ENCODE measurements around the gene SFTPA1.
"Not testable (repeated sequence)": the region's sequence is repeated elsewhere in the genome, so short reads cannot be mapped to it uniquely, and the experiment has no call there.

The SFTPA1 gene

DNA sequence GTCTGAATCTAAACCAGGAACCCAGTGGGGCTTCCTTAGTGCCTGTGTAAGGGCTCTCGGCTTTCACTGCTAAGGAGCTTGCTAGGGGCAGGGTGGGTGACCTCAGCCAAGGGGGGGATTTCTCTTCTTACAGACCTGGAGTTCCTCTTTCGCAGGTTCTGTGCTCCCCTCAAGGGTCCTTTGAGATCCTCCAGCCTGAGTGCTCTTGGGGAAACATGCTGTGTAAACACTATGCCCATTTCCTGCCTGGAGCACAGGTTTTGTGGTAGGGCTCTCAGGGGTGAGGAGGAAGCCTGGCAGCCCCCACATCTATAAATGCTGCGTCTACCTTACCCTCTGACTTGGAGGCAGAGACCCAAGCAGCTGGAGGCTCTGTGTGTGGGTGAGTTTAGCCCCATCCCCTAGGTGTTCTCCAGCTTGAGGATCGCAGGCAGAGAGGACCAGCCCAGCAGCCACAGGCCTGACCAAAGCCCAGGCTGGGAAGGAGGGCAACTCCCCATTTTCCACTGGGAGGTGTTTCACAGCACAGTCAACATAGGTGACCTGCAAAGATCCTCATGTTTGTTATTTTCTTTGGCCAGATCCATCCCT, at the start of gene SFTPA1:
SFTPA1 (plus strand) TSS at position 339 of the 591 bp plus-strand sequence. CDS start 887 bp downstream, outside the sequence.
- no peak for DNase-seq

- no peak for DNase-seq
These were observed 49.5 kb upstream of the SFTPA1 start for GRCh38 chr10:79561257-79561656.

DNA sequence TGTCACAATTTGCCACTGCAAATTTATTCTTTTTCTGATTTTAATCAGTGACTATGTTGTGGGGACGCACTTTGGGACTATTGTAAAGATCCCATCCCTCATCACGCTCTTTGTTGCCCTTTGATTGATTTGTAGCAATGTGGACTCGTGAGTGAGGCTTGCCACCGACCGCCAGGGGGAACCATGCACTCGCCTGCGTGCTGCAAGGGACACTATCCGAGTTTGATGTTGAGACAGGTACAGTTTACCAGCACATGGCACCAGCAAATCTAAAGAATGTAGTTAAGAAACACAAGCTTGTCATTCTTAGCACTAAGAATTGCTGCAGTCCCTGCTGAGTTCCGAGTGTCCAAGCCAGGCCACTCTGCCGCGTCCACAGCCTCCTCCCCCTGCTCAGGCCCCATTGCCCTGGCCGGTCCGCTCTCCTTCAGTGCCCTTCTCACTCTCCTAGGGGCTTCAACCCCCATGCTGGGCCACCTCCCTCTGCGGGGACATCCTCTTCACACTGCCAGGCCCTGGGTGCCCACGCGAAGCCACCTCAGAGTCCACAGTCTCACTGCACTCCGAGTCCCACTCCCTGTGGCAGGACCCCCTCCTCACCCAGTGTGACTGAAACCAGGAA, 48.5 kb upstream of the SFTPA1 start:
- no peak for DNase-seq

- no peak for DNase-seq
These were observed 47.3 kb upstream of the SFTPA1 start for GRCh38 chr10:79563426-79563825.

GRCh38 chr10:79570624-79571023, 40.1 kb upstream of the SFTPA1 start:
- DNase-seq, result not testable (repeated sequence)

DNA sequence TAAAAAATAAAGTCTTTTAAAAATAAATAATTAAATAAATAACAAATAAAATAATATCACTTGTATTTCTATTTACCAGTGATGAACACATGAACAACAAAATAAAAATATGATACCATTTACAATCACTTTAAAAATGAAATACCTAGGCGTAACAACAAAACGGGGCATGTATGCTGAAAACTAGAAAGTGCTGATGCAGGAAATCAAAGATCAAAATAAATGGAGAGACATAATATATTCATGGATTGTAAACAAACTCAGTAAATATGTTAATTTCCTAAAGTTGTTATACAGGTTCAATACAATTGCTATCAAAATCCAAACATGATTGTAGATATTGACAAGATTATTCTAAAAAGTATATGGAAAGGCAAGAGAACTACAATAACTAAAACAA, 31.4 kb upstream of the SFTPA1 start:
- no peak for DNase-seq

DNA sequence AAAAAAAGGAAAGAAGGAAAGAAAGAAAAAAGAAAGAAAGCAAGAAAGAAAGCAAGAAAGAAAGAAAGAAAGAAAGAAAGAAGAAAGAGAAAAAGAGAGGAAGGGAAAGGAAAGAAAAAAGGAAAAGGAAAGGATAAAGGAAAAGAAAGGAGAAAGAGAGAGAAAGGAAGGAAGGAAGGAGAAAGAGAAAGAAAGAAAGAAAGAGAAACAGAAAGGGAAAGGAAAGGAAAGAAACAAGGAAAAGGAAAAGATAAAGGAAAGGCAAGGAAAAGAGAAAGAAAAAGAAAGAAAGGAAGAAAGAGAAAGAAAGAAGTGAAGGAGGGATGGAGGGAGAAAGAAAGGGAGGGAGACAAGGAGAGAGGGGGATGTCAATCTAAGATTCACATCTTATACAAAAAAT, 29.7 kb upstream of the SFTPA1 start:
- DNase-seq, result no peak

DNA sequence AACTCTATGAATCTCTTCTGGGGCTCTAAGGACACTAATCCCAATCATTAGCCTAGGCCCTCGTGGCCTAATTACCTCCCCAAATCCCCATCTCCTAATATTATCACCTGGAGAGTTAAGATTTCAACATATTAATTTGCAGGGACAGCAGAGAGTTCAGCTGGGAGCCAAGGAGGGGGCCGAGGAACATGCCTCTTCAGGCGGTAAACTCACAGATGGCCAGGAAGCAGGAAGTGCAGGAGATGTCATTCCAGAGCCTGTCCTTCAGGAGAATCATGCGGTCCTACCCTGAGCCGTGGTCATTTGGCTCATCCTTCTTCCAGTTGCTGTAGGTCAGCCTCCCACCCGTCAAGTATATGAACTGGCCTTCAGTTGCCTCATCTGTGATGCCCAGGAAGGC, 28.6 kb upstream of the SFTPA1 start:
- DNase-seq, result no peak

GRCh38 chr10:79582954-79583353, 27.8 kb upstream of the SFTPA1 start:
- not testable (repeated sequence) for DNase-seq

- DNase-seq, result no peak
These were observed 27.2 kb upstream of the SFTPA1 start for GRCh38 chr10:79583488-79584024.

DNA sequence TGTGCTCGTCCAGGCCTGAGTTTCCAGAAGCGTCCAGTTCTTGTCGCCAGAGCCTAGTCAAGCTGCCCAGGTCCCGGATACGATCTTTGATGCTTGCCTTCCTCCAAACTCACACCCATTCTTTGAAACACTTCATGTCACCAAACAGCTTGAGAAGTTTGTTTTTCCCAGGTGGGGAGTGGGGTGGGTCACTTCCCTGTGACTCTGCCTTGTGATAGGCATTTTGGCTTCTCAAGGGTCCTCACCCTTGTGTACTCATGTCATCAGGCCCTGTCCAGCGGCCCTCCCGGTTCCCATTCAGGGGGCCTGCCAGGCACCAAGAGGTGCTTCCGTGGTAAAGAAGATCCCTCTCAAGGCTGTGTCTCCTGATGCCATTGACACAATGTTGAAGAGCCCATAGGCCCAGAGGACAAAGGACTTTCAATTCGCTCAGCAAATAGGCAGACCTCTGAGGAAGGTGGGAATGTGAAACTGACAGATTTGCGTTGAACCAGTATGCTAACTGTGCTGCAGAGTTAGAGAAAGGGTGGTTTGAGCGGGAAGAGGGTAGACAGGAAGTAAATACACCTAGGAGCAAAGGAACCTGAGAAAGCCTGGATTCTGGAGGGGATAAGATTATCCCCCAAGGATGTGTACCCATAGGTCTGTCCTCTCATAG, 24.7 kb upstream of the SFTPA1 start:
- no peak for DNase-seq

- no peak for DNase-seq
These were observed 23.8 kb upstream of the SFTPA1 start for GRCh38 chr10:79586933-79587332.

DNA sequence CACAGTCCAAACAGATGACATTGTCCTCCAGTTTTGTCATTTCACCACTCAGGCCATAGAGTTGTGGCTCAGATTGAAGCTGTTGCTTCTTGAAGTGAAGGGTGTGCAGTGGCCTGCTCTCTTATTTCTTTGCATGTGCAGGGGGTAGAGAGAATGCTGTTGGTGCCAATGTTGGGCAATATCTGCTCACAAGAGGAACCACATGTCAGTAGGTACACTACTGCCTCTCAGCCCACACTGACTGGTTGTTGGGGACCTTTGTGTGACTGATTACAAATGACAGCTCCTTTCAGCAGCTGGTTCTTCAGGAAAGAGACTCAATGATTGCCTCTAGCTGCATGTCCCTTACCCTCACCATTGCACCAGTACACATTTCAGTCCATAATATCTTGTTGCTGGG, 21.9 kb upstream of the SFTPA1 start:
- no peak for DNase-seq

GRCh38 chr10:79593377-79593776, 17.4 kb upstream of the SFTPA1 start:
- no peak for DNase-seq

DNA sequence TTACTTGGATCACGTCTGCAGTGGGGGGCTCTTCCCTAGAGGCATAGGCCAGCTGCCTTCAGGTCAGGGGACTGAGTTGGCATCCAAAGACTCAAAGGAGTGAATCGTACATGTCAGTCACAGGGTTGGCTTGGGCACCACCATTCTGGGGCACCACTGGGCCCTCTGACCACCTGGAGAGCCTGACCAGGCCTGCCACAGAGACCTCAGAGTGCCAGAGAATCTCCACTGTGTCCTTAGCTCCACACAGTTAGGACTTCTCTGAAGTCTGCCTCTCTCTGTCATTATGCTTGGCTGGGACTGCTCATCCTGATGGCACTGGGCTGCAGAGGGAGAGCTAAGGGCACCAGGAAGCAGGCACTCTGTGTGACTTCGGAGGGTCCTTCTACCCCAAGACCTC, 16.2 kb upstream of the SFTPA1 start:
- DNase-seq, result not testable (repeated sequence)

DNA sequence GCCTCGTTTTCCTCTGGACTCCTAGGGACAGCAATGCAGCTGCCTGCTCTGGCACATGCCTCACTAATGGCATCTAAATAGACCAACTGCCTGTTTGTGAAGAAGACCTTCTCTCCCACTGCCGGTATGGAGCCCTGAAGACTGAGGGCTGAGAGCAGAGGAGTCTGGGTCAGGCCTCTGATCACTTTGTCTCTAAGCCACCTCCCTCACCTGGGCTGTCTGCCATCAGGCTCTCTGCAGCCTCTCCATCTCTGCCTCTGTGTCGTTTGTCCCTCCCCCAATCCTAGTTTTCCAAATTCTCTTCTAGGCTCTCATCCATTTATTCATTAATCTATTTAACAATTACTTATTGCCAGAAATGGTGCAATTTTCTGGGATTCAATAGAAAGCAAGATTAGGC, 15.2 kb upstream of the SFTPA1 start:
- DNase-seq, result no peak

DNA sequence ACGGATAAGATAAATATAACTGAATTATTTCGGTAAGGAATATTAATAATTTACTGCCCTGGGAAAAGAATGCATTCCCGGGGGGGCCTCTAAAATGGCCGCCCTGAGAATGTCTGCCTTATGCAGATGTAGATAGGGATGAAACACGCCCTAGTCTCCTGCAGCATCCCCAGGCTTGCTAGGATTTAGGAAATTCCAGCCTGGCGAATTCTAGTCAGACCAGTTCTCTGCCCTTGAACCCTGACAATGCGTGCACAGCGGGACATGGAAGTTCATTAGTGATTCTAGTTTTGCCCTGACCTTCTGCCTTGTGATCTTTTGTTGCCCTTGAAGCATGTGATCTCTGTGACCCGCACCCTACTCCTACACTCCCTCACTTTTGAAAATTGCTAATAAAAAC, 11.1 kb upstream of the SFTPA1 start:
- not testable (repeated sequence) for DNase-seq

DNA sequence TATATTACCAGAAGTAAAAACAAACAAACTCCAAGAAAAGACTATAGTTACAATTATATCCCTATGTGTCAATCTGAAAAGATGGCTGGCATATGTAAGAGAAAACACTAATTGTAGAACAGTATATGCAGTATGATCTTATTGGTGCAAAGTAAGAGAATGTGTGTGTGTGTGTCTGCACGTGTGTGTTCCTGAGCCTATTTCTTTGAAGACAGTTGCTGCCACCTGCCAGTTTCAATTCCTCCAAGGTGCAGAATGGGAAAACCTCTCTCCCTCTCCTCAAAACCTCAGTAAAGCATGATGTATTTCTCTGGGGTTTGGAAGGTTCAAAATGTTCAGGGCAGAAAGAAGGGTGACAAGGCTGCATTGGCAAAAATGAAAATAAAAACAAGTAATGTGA, 8.8 kb upstream of the SFTPA1 start:
- no peak for DNase-seq

DNA sequence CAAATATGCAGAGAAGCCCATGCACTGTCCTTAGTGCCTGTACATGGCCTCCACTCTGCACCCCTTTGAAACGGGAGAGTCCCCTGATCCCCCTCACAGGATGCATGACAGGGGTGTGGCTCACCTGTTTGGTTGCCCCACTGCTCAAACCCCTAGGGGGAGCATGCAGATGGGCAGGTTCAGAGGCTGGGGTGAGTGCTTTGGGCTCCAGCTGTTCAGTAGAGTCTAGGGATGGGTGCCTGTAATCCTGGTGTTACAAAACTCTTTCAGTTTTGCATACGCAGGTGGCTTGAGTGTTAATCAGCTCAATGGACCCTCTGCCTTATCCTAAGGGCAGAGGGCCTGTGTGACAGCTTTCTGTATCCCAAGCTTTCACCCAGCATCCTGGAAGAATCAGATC, 7.8 kb upstream of the SFTPA1 start:
- no peak for DNase-seq

DNA sequence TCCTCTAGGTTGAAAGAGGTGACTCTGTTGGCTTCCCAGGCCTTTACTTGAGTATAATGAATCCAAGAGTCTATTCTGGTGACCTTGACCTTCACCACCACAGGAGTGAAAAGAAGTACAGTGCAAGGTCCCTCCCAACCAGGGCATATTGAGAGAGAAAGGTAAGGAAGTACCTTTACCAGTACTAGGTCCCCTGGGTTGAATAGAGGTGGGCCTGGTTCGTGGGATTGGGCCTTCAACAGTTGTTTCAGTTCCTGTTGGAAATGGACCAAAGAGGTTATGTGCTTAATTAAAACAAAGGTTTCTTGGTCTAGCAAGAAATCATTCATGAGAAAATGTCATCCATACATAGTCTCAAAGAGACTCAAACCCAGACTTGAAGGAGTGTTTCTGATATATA, 6.4 kb upstream of the SFTPA1 start:
- no peak for DNase-seq

- no peak for DNase-seq
These were observed 5.4 kb upstream of the SFTPA1 start for GRCh38 chr10:79605308-79605707.

- no peak for DNase-seq
These were observed 2.0 kb upstream of the SFTPA1 start for GRCh38 chr10:79608505-79609375.
